ENCODE results near the gene SRXN1. TPM values are rescaled to one million over a fixed set of nuclear protein-coding genes. Genes with fewer than 3 reads are reported as not detected.

Gene SRXN1
- total and polyA plus RNA-seq, 9 donors: 8.4 to 13.7 (median 10.6) TPM

- Histone ChIP-seq H3K36me3 (ENCODE audit: control insufficient read depth, insufficient read depth, low read length) (no peaks in the 10 kb centered on the region), H3K27ac (ENCODE audit: low read length) (no peak overlapping the region), H3K4me3 (ENCODE audit: low read length) (no peak overlapping the region), H3K9me3 (replicated peaks; ENCODE audit: control insufficient read depth, low read depth, low read length) (no peaks in the 10 kb centered on the region), H3K27me3 (ENCODE audit: control insufficient read depth, insufficient read depth, low read length) (peaks cover 64% of the 10 kb centered on the region), H3K4me1 (ENCODE audit: control insufficient read depth, insufficient read depth, low read length) (peaks cover 15% of the 10 kb centered on the region)
- peak; percentile 63 for DNase-seq
- 0% methylated on average over 13 of the region's 24 CpGs for WGBS (ENCODE audit: insufficient coverage)
Observed at GRCh38 chr20:676315-676937, 23.4 kb upstream of the SRXN1 start.

GRCh38 chr20:675453-676314 is 22.7 kb upstream of the SRXN1 start, which contains the start of gene SCRT2:
Gene SCRT2, minus strand, starts transcription at chr20:675802. Its CDS starts 201 bp downstream, at chr20:675601.
- H3K27ac ChIP-seq (ENCODE audit: low read length): no peak within 1 kb of the TSS
- peak; percentile 94 for DNase-seq
- peaks cover 64% of the 10 kb centered on the region for H3K27me3 ChIP-seq (ENCODE audit: control insufficient read depth, insufficient read depth, low read length)
- WGBS (ENCODE audit: insufficient coverage): 0% methylated on average over 66 of the region's 69 CpGs
- no peak within 1 kb of the TSS for H3K4me3 ChIP-seq (ENCODE audit: low read length)
- H3K4me1 ChIP-seq (ENCODE audit: control insufficient read depth, insufficient read depth, low read length): peaks cover 15% of the 10 kb centered on the region
- H3K36me3 ChIP-seq (ENCODE audit: control insufficient read depth, insufficient read depth, low read length): no peaks in the 10 kb centered on the region
- no peaks in the 10 kb centered on the region for H3K9me3 ChIP-seq (replicated peaks; ENCODE audit: control insufficient read depth, low read depth, low read length)

- Histone ChIP-seq H3K27me3 (ENCODE audit: control insufficient read depth, insufficient read depth, low read length) (peaks cover 64% of the 10 kb centered on the region), H3K4me1 (ENCODE audit: control insufficient read depth, insufficient read depth, low read length) (peaks cover 15% of the 10 kb centered on the region), H3K4me3 (ENCODE audit: low read length) (no peak overlapping the region), H3K27ac (ENCODE audit: low read length) (no peak overlapping the region), H3K9me3 (replicated peaks; ENCODE audit: control insufficient read depth, low read depth, low read length) (no peaks in the 10 kb centered on the region), H3K36me3 (ENCODE audit: control insufficient read depth, insufficient read depth, low read length) (no peaks in the 10 kb centered on the region)
- WGBS (ENCODE audit: insufficient coverage): 2% methylated on average over 21 of the region's 25 CpGs
- no peak for DNase-seq
Observed at GRCh38 chr20:675033-675452, 22.0 kb upstream of the SRXN1 start.

GRCh38 chr20:673603-674001 is 20.6 kb upstream of the SRXN1 start:
- Histone ChIP-seq H3K36me3 (ENCODE audit: control insufficient read depth, insufficient read depth, low read length) (no peaks in the 10 kb centered on the region), H3K4me1 (ENCODE audit: control insufficient read depth, insufficient read depth, low read length) (peaks cover 15% of the 10 kb centered on the region), H3K9me3 (replicated peaks; ENCODE audit: control insufficient read depth, low read depth, low read length) (no peaks in the 10 kb centered on the region), H3K27me3 (ENCODE audit: control insufficient read depth, insufficient read depth, low read length) (peaks cover 61% of the 10 kb centered on the region), H3K27ac (ENCODE audit: low read length) (no peak overlapping the region), H3K4me3 (ENCODE audit: low read length) (no peak overlapping the region)
- WGBS (ENCODE audit: insufficient coverage): 51% methylated on average over 2 of the region's 3 CpGs
- no peak for DNase-seq

GRCh38 chr20:672963-673602 is 20.1 kb upstream of the SRXN1 start:
- Histone ChIP-seq H3K27me3 (ENCODE audit: control insufficient read depth, insufficient read depth, low read length) (peaks cover 59% of the 10 kb centered on the region), H3K4me1 (ENCODE audit: control insufficient read depth, insufficient read depth, low read length) (peaks cover 15% of the 10 kb centered on the region), H3K36me3 (ENCODE audit: control insufficient read depth, insufficient read depth, low read length) (no peaks in the 10 kb centered on the region), H3K4me3 (ENCODE audit: low read length) (no peak overlapping the region), H3K9me3 (replicated peaks; ENCODE audit: control insufficient read depth, low read depth, low read length) (no peaks in the 10 kb centered on the region), H3K27ac (ENCODE audit: low read length) (no peak overlapping the region)
- DNase-seq: no peak
- WGBS (ENCODE audit: insufficient coverage): 34% methylated on average over 3 of the region's 7 CpGs

GRCh38 chr20:671252-672030 is 18.4 kb upstream of the SRXN1 start:
- H3K4me1 ChIP-seq (ENCODE audit: control insufficient read depth, insufficient read depth, low read length): peaks cover 13% of the 10 kb centered on the region
- H3K36me3 ChIP-seq (ENCODE audit: control insufficient read depth, insufficient read depth, low read length): no peaks in the 10 kb centered on the region
- WGBS (ENCODE audit: insufficient coverage): 67% methylated on average over 8 of the region's 9 CpGs
- H3K27me3 ChIP-seq (ENCODE audit: control insufficient read depth, insufficient read depth, low read length): peaks cover 58% of the 10 kb centered on the region
- DNase-seq: no peak
- no peak overlapping the region for H3K4me3 ChIP-seq (ENCODE audit: low read length)
- H3K9me3 ChIP-seq (replicated peaks; ENCODE audit: control insufficient read depth, low read depth, low read length): no peaks in the 10 kb centered on the region
- H3K27ac ChIP-seq (ENCODE audit: low read length): no peak overlapping the region

GRCh38 chr20:669573-669972 is 16.6 kb upstream of the SRXN1 start:
- no peaks in the 10 kb centered on the region for H3K4me1 ChIP-seq (ENCODE audit: control insufficient read depth, insufficient read depth, low read length)
- H3K36me3 ChIP-seq (ENCODE audit: control insufficient read depth, insufficient read depth, low read length): no peaks in the 10 kb centered on the region
- DNase-seq: no peak
- no peak overlapping the region for H3K27ac ChIP-seq (ENCODE audit: low read length)
- H3K4me3 ChIP-seq (ENCODE audit: low read length): no peak overlapping the region
- 69% methylated on average over 2 of the region's 7 CpGs for WGBS (ENCODE audit: insufficient coverage)
- H3K9me3 ChIP-seq (replicated peaks; ENCODE audit: control insufficient read depth, low read depth, low read length): no peaks in the 10 kb centered on the region
- peaks cover 61% of the 10 kb centered on the region for H3K27me3 ChIP-seq (ENCODE audit: control insufficient read depth, insufficient read depth, low read length)

GRCh38 chr20:668638-669037 is 15.6 kb upstream of the SRXN1 start:
- Histone ChIP-seq H3K4me1 (ENCODE audit: control insufficient read depth, insufficient read depth, low read length) (no peaks in the 10 kb centered on the region), H3K4me3 (ENCODE audit: low read length) (no peak overlapping the region), H3K9me3 (replicated peaks; ENCODE audit: control insufficient read depth, low read depth, low read length) (no peaks in the 10 kb centered on the region), H3K27ac (ENCODE audit: low read length) (no peak overlapping the region), H3K36me3 (ENCODE audit: control insufficient read depth, insufficient read depth, low read length) (no peaks in the 10 kb centered on the region), H3K27me3 (ENCODE audit: control insufficient read depth, insufficient read depth, low read length) (peaks cover 60% of the 10 kb centered on the region)
- 40% methylated on average over 2 of the region's 3 CpGs for WGBS (ENCODE audit: insufficient coverage)
- no peak for DNase-seq

- Histone ChIP-seq H3K4me1 (ENCODE audit: control insufficient read depth, insufficient read depth, low read length) (no peaks in the 10 kb centered on the region), H3K36me3 (ENCODE audit: control insufficient read depth, insufficient read depth, low read length) (no peaks in the 10 kb centered on the region), H3K27ac (ENCODE audit: low read length) (no peak overlapping the region), H3K27me3 (ENCODE audit: control insufficient read depth, insufficient read depth, low read length) (peaks cover 60% of the 10 kb centered on the region), H3K9me3 (replicated peaks; ENCODE audit: control insufficient read depth, low read depth, low read length) (no peaks in the 10 kb centered on the region), H3K4me3 (ENCODE audit: low read length) (no peak overlapping the region)
- no peak for DNase-seq
Observed at GRCh38 chr20:668050-668449, 15.1 kb upstream of the SRXN1 start.

All from muscle of leg (tissue), 11 donors.